Measurements from ENCODE around the gene MPDZ.

Gene MPDZ

GRCh38 chr9:13278368-13279246, 885 bp downstream of the MPDZ start (continued):
- TF ChIP-seq, protein P1, sequence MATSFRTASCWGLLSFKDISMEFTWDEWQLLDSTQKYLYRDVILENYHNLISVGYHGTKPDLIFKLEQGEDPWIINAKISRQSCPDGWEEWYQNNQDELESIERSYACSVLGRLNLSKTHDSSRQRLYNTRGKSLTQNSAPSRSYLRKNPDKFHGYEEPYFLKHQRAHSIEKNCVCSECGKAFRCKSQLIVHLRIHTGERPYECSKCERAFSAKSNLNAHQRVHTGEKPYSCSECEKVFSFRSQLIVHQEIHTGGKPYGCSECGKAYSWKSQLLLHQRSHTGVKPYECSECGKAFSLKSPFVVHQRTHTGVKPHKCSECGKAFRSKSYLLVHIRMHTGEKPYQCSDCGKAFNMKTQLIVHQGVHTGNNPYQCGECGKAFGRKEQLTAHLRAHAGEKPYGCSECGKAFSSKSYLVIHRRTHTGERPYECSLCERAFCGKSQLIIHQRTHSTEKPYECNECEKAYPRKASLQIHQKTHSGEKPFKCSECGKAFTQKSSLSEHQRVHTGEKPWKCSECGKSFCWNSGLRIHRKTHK (tag by site-specific recombination; IDR thresholded peaks at IDR 0.05) = no peak
- TF ChIP-seq ZNF558 (tag by site-specific recombination; IDR thresholded peaks at IDR 0.05) (no peak), ZNF747 (tag by site-specific recombination; IDR thresholded peaks at IDR 0.05) (no peak), GLI2 (tag by site-specific recombination; IDR thresholded peaks at IDR 0.05; ENCODE audit: borderline replicate concordance, low read depth) (no peak), ZNF610 (tag by site-specific recombination; IDR thresholded peaks at IDR 0.05; ENCODE audit: borderline replicate concordance) (0 out of 2 replicates have a peak, but pooled peaks have one; percentile 33)
- TF ChIP-seq, protein P2, sequence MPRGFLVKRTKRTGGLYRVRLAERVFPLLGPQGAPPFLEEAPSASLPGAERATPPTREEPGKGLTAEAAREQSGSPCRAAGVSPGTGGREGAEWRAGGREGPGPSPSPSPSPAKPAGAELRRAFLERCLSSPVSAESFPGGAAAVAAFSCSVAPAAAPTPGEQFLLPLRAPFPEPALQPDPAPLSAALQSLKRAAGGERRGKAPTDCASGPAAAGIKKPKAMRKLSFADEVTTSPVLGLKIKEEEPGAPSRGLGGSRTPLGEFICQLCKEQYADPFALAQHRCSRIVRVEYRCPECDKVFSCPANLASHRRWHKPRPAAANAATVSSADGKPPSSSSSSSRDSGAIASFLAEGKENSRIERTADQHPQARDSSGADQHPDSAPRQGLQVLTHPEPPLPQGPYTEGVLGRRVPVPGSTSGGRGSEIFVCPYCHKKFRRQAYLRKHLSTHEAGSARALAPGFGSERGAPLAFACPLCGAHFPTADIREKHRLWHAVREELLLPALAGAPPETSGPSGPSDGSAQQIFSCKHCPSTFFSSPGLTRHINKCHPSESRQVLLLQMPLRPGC (tag by site-specific recombination; IDR thresholded peaks at IDR 0.05) = no peak

- TF ChIP-seq ZNF2 (tag by site-specific recombination; IDR thresholded peaks at IDR 0.05) (no peak), REPIN1 (tag by site-specific recombination; IDR thresholded peaks at IDR 0.05; ENCODE audit: low read depth) (no peak), BCL11A (tag by site-specific recombination; IDR thresholded peaks at IDR 0.05; ENCODE audit: low read depth) (no peak), ZNF366 (tag by site-specific recombination; conservative IDR thresholded peaks at IDR 0.05) (peak; percentile 60), ZBTB21 (tag by site-specific recombination; IDR thresholded peaks at IDR 0.05) (peak; percentile 55; the same call in 1 of the 2 replicates), ZNF629 (tag by site-specific recombination; IDR thresholded peaks at IDR 0.05) (peak; percentile 91), ZNF10 (tag by site-specific recombination; IDR thresholded peaks at IDR 0.05) (no peak), FEZF1 (tag by site-specific recombination; IDR thresholded peaks at IDR 0.05) (0 out of 2 replicates have a peak, but pooled peaks have one; percentile 36), SP7 (tag by site-specific recombination; IDR thresholded peaks at IDR 0.05) (peak; percentile 50; the same call in 1 of the 2 replicates), ZNF48 (tag by site-specific recombination; IDR thresholded peaks at IDR 0.05) (no peak), ZNF747 (tag by site-specific recombination; IDR thresholded peaks at IDR 0.05) (no peak), ZSCAN23 (tag by site-specific recombination; IDR thresholded peaks at IDR 0.05) (no peak), MZF1 (tag by site-specific recombination; IDR thresholded peaks at IDR 0.05; ENCODE audit: borderline replicate concordance) (no peak)
- Histone ChIP-seq H3K36me3 (ENCODE audit: control insufficient read depth in 2 of 2, insufficient read depth in 1 of 2, low read length in 2 of 2) (no peaks in the 10 kb centered on the region), H3K4me3 (ENCODE audit: low read depth, low read length) (peak overlapping the region; percentile 80), H3K9me3 (ENCODE audit: control insufficient read depth, insufficient read depth, low read depth, low read length) (no peaks in the 10 kb centered on the region), H3K4me1 (ENCODE audit: control insufficient read depth, insufficient read depth, low read length) (0 out of 2 replicates have a peak, but pooled peaks cover 5% of the 10 kb centered on the region), H3K27ac (ENCODE audit: extremely low read depth, low read depth, low read length) (peak overlapping the region; percentile 94)
- POLR2A ChIA-PET = no interaction called here
- CTCF ChIA-PET = no interaction called here
These were observed 1.5 kb downstream of the MPDZ start for GRCh38 chr9:13278023-13278367.

- CTCF ChIA-PET = interaction anchor here (0.7 kb wide), 1 partner anchor 61 kb away, joined by 3 read pairs; no protein-coding TSS in a partner anchor
These were observed 4.4 kb downstream of the MPDZ start for GRCh38 chr9:13274886-13275641.

More at GRCh38 chr9:13274886-13275641, 4.4 kb downstream of the MPDZ start:
- POLR2A ChIA-PET = interaction anchor here (1.5 kb wide), 1 partner anchor 10 kb away, joined by 6 read pairs; no protein-coding TSS in a partner anchor
- Histone ChIP-seq H3K27ac (ENCODE audit: extremely low read depth, low read depth, low read length) (peak overlapping the region; percentile 44; the same call in 1 of the 2 replicates), H3K4me3 (ENCODE audit: low read depth, low read length) (no peak overlapping the region), H3K36me3 (ENCODE audit: control insufficient read depth in 2 of 2, insufficient read depth in 1 of 2, low read length in 2 of 2) (no peaks in the 10 kb centered on the region), H3K4me1 (ENCODE audit: control insufficient read depth, insufficient read depth, low read length) (0 out of 2 replicates have a peak, but pooled peaks cover 5% of the 10 kb centered on the region), H3K9me3 (ENCODE audit: control insufficient read depth, insufficient read depth, low read depth, low read length) (no peaks in the 10 kb centered on the region)
- TF ChIP-seq ZFHX2 (tag by site-specific recombination; conservative IDR thresholded peaks at IDR 0.05) (peak; percentile 26; the same call in 1 of the 2 replicates), ZNF423 (tag by site-specific recombination; IDR thresholded peaks at IDR 0.05) (no peak), FEZF1 (tag by site-specific recombination; IDR thresholded peaks at IDR 0.05) (peak; percentile 31; the same call in 1 of the 2 replicates), OVOL3 (tag by site-specific recombination; IDR thresholded peaks at IDR 0.05) (no peak), KLF16 (tag by site-specific recombination; IDR thresholded peaks at IDR 0.05) (no peak)
- TF ChIP-seq, protein P3, sequence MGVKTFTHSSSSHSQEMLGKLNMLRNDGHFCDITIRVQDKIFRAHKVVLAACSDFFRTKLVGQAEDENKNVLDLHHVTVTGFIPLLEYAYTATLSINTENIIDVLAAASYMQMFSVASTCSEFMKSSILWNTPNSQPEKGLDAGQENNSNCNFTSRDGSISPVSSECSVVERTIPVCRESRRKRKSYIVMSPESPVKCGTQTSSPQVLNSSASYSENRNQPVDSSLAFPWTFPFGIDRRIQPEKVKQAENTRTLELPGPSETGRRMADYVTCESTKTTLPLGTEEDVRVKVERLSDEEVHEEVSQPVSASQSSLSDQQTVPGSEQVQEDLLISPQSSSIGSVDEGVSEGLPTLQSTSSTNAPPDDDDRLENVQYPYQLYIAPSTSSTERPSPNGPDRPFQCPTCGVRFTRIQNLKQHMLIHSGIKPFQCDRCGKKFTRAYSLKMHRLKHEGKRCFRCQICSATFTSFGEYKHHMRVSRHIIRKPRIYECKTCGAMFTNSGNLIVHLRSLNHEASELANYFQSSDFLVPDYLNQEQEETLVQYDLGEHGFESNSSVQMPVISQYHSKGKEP (tag by site-specific recombination; IDR thresholded peaks at IDR 0.05) = no peak
